ENCODE measurements around the gene REEP5.
"Not testable (repeated sequence)": the region's sequence is repeated elsewhere in the genome, so short reads cannot be mapped to it uniquely, and the experiment has no call there.

REEP5 gene

GRCh38 chr5:112863549-112863948 lies 58.5 kb downstream of the REEP5 start:
- Mint-ChIP-seq H3K4me3 (peak overlapping the region; percentile 98 to 99 (median 98)), H3K4me1 (peaks cover 30% of the 10 kb centered on the region), H3K27ac (no peak overlapping the region)

GRCh38 chr5:112862085-112862484 lies 59.9 kb downstream of the REEP5 start:
- H3K4me3 Mint-ChIP-seq: peak overlapping the region; percentile 98 to 99 (median 98)
- peaks cover 30% of the 10 kb centered on the region for H3K4me1 Mint-ChIP-seq
- peaks cover 20% of the 10 kb centered on the region for H3K36me3 Mint-ChIP-seq (ENCODE audit: low read depth)
- H3K27me3 Mint-ChIP-seq (ENCODE audit: low read depth): no peaks in the 10 kb centered on the region
- H3K27ac Mint-ChIP-seq: peak overlapping the region; percentile 95 to 99 (median 99)
- TF ChIP-seq CTCF (IDR thresholded peaks at IDR 0.05; ENCODE audit: unreplicated experiment in 3 of 3): no peak
- no peaks in the 10 kb centered on the region for H3K9me3 Mint-ChIP-seq

More at GRCh38 chr5:112863549-112863948, 58.5 kb downstream of the REEP5 start:
- Mint-ChIP-seq H3K27me3 (ENCODE audit: low read depth) (no peaks in the 10 kb centered on the region), H3K9me3 (no peaks in the 10 kb centered on the region), H3K36me3 (ENCODE audit: low read depth) (peaks cover 30% of the 10 kb centered on the region)
- no peak for TF ChIP-seq CTCF (IDR thresholded peaks at IDR 0.05; ENCODE audit: unreplicated experiment in 3 of 3)

GRCh38 chr5:112861638-112861985 lies 60.4 kb downstream of the REEP5 start:
- TF ChIP-seq CTCF (IDR thresholded peaks at IDR 0.05; ENCODE audit: unreplicated experiment in 3 of 3): no peak
- peak overlapping the region; percentile 98 to 99 (median 98) for H3K4me3 Mint-ChIP-seq
- H3K9me3 Mint-ChIP-seq: no peaks in the 10 kb centered on the region
- peaks cover 30% of the 10 kb centered on the region for H3K4me1 Mint-ChIP-seq
- peaks cover 15% of the 10 kb centered on the region for H3K36me3 Mint-ChIP-seq (ENCODE audit: low read depth)
- no peaks in the 10 kb centered on the region for H3K27me3 Mint-ChIP-seq (ENCODE audit: low read depth)
- H3K27ac Mint-ChIP-seq: peak overlapping the region; percentile 95 to 99 (median 99)

GRCh38 chr5:112860929-112861637 lies 60.9 kb downstream of the REEP5 start, which contains the start of gene SRP19:
TSS of gene SRP19 (plus strand) at chr5:112861287. CDS start at chr5:112861377, 90 bp downstream.
- H3K4me3 Mint-ChIP-seq: peak within 1 kb of the TSS; percentile 98 to 99 (median 98)
- peaks cover 4% of the 10 kb centered on the region for H3K27me3 Mint-ChIP-seq (ENCODE audit: low read depth)
- no peaks in the 10 kb centered on the region for H3K9me3 Mint-ChIP-seq
- no peak for TF ChIP-seq CTCF (IDR thresholded peaks at IDR 0.05; ENCODE audit: unreplicated experiment in 3 of 3)
- H3K36me3 Mint-ChIP-seq (ENCODE audit: low read depth): peaks cover 15% of the 10 kb centered on the region
- peaks cover 30% of the 10 kb centered on the region for H3K4me1 Mint-ChIP-seq
- peak within 1 kb of the TSS; percentile 95 to 99 (median 99) for H3K27ac Mint-ChIP-seq

GRCh38 chr5:112860571-112860928 lies 61.5 kb downstream of the REEP5 start:
- H3K27ac Mint-ChIP-seq: peak overlapping the region; percentile 95 to 99 (median 99)
- peaks cover 30% of the 10 kb centered on the region for H3K4me1 Mint-ChIP-seq
- H3K9me3 Mint-ChIP-seq; H3K27me3 Mint-ChIP-seq (ENCODE audit: low read depth): not testable (repeated sequence)
- peaks cover 15% of the 10 kb centered on the region for H3K36me3 Mint-ChIP-seq (ENCODE audit: low read depth)
- H3K4me3 Mint-ChIP-seq: peak overlapping the region; percentile 98 to 99 (median 98)

- TF ChIP-seq CTCF (IDR thresholded peaks at IDR 0.05; ENCODE audit: unreplicated experiment in 3 of 3): no peak
- peaks cover 6% of the 10 kb centered on the region for H3K9me3 Mint-ChIP-seq
These were observed 64.2 kb downstream of the REEP5 start for GRCh38 chr5:112857866-112858265.

More at GRCh38 chr5:112857866-112858265, 64.2 kb downstream of the REEP5 start:
- Mint-ChIP-seq H3K4me3 (no peak overlapping the region), H3K27ac (no peak overlapping the region), H3K4me1 (peaks cover 20% of the 10 kb centered on the region), H3K27me3 (ENCODE audit: low read depth) (peaks cover 9% of the 10 kb centered on the region), H3K36me3 (ENCODE audit: low read depth) (peaks cover 4% of the 10 kb centered on the region)
